Natural killer cell (primary cell): ENCODE data around the gene ADORA2B. TPM values are rescaled to one million over a fixed set of nuclear protein-coding genes. Genes with fewer than 3 reads are reported as not detected.

ENCODE experiments used
- ATAC-seq, 3 donors: fragments of 150-1000 bp in 2 of 3; fragments of 200-7000 bp in 1 of 3; cut with Tn5 transposase; 1 replicate in 1 of 3; 2 replicates in 2 of 3; pipeline ENCODE4 v1.10.0; 2021; ENCODE audit warnings: mild to moderate bottlenecking in 2 of 3, moderate library complexity in 2 of 3
- DNase-seq, 2 donors: peaks; one replicate each; pipeline versions ENCODE4 v3.0.0 to v3.0.0-alpha.2; 2013 to 2021; ENCODE audit warnings: mixed read lengths in 1 of 2
- H3K27ac ChIP-seq: one replicate; pipeline ENCODE4 v1.5.1; 2013; ENCODE audit warnings: mild to moderate bottlenecking, low read length
- H3K27me3 ChIP-seq: one replicate; pipeline ENCODE4 v1.6.1; 2013; ENCODE audit warnings: low read length; ENCODE audit not compliant: control insufficient read depth, insufficient read depth
- H3K36me3 ChIP-seq: one replicate; pipeline ENCODE4 v1.6.1; 2013; ENCODE audit warnings: low read length; ENCODE audit not compliant: control insufficient read depth, insufficient read depth
- H3K4me1 ChIP-seq: one replicate; pipeline ENCODE4 v1.6.1; 2013; ENCODE audit warnings: low read length; ENCODE audit not compliant: control insufficient read depth, insufficient read depth
- H3K4me3 ChIP-seq: one replicate; pipeline ENCODE4 v1.5.1; 2013; ENCODE audit warnings: low read length
- H3K9me3 ChIP-seq: one replicate; pipeline ENCODE4 v1.6.1; 2013; ENCODE audit warnings: low read length; ENCODE audit not compliant: control insufficient read depth, insufficient read depth
- H3K27ac Mint-ChIP-seq, 2 donors: one replicate each; pipeline ENCODE4 v1.8.0; 2022; ENCODE audit warnings: mild to moderate bottlenecking in 2 of 2, mixed read lengths in 2 of 2, moderate library complexity in 1 of 2
- H3K27me3 Mint-ChIP-seq, 2 donors: one replicate each; pipeline ENCODE4 v1.8.0; 2022; ENCODE audit warnings: low read depth in 2 of 2, mixed read lengths in 2 of 2
- H3K36me3 Mint-ChIP-seq: one replicate; pipeline ENCODE4 v1.8.0; 2022; ENCODE audit warnings: mixed read lengths
- H3K4me1 Mint-ChIP-seq, 2 donors: one replicate each; pipeline ENCODE4 v1.8.0; 2022; ENCODE audit warnings: mixed read lengths in 2 of 2
- H3K4me3 Mint-ChIP-seq: one replicate; pipeline ENCODE4 v1.8.0; 2022; ENCODE audit warnings: mild to moderate bottlenecking, moderate library complexity, mixed read lengths
- H3K9me3 Mint-ChIP-seq, 2 donors: one replicate each; pipeline ENCODE4 v1.8.0; 2022; ENCODE audit warnings: mixed read lengths in 2 of 2
- WGBS: methylation state at CpG from one replicate; pipeline ENCODE4 v1.1.7; 2013; ENCODE audit warnings: missing lambda C conversion rate; ENCODE audit not compliant: insufficient coverage; 5-methylcytosine and 5-hydroxymethylcytosine counted together
- intact Hi-C: fragments of 100-400 bp; cut with micrococcal nuclease; formaldehyde crosslinking; loops from one replicate; pipeline ENCODE4 v1.14.2; 2022
- total RNA-seq, 4 donors: library from RNA; stranded (reverse); fragments of 120-200 nt in 1 of 4; gene quantifications; one replicate each; pipeline versions ENCODE4 v1.2.3 to v1.2.4, GENCODE V29; 2013 to 2022
- TF ChIP-seq, protein P1 (sequence below): fragments of 200-600 bp; IDR thresholded peaks from one replicate; pipeline ENCODE4 v1.8.0; 2022; ENCODE audit warnings: antibody characterized with exemption

The ADORA2B gene
- total RNA-seq, 3 donors from 2014 or later (not counting 1 experiment from before 2014, with no cell fraction given) = 0.14 to 0.88 (median 0.41) TPM

DNA sequence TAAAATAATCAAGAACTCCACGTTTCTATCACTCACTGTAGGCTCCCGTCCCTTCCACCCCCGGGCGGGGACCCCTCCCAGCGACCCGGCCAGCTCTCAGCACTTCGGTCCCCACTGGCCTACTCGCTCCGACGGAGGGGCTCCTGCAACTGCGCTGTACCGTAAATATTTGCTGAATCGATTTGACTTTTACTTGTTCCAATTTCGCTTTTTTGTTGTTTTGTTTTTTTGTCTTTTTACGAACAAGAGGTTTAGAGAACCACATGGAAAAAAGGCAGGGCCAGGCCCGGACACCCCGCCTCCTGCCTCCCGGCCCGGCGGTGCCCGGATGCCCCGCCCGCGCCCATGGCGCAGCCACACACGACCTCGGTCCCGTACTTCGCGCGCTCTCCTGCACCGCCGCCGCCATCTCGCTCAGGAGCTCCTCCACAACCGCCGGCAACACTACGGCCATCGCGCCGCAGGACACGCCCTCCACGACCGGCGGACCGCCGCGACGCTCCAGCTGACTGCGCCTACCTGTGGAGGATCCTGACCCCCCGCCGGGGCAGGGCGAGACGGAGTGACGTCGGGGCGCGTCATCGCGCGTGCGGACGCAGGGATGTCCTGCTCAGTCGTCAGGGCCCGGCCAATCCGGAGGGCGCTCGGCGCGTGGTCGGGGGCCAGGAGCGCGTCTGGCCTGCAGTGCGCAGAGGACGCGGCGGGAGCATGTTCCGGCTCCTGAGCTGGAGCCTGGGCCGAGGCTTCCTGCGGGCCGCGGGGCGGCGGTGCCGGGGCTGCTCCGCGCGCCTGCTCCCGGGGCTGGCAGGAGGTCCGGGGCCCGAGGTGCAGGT, 54.4 kb downstream of the ADORA2B start, which contains the start of the genes TTC19 and ZSWIM7:
TSS of gene TTC19 (plus strand) at position 684 of the 833 bp plus-strand sequence. CDS start at position 709, 25 bp downstream.
TSS of gene ZSWIM7 (minus strand) at position 564 of the 833 bp plus-strand sequence. CDS start at position 454, 110 bp downstream.
- Histone ChIP-seq H3K36me3 (peaks cover 24% of the 10 kb centered on the region), H3K4me1 (peaks cover 17% of the 10 kb centered on the region), H3K27me3 (no peaks in the 10 kb centered on the region), H3K9me3 (no peaks in the 10 kb centered on the region), H3K27ac (peak within 1 kb of the TSS; percentile 88), H3K4me3 (peak within 1 kb of the TSS; percentile 74)
- intact Hi-C loops = no loop called here
- H3K27me3 Mint-ChIP-seq = no peaks in the 10 kb centered on the region
- H3K4me1 Mint-ChIP-seq = peaks cover 19 to 30% of the 10 kb centered on the region in 2 donors
- TF ChIP-seq, protein P1, sequence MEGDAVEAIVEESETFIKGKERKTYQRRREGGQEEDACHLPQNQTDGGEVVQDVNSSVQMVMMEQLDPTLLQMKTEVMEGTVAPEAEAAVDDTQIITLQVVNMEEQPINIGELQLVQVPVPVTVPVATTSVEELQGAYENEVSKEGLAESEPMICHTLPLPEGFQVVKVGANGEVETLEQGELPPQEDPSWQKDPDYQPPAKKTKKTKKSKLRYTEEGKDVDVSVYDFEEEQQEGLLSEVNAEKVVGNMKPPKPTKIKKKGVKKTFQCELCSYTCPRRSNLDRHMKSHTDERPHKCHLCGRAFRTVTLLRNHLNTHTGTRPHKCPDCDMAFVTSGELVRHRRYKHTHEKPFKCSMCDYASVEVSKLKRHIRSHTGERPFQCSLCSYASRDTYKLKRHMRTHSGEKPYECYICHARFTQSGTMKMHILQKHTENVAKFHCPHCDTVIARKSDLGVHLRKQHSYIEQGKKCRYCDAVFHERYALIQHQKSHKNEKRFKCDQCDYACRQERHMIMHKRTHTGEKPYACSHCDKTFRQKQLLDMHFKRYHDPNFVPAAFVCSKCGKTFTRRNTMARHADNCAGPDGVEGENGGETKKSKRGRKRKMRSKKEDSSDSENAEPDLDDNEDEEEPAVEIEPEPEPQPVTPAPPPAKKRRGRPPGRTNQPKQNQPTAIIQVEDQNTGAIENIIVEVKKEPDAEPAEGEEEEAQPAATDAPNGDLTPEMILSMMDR = no peak
- H3K27ac Mint-ChIP-seq = peak within 1 kb of the TSS; percentile 75 to 83
- peak within 1 kb of the TSS; percentile 95 for H3K4me3 Mint-ChIP-seq
- ATAC-seq (peak; percentile 87 to 94 (median 88)), DNase-seq (peak; percentile 93 to 95)
- WGBS = under 1% methylated on average over 91 of the region's 91 CpGs
- no peaks in the 10 kb centered on the region for H3K36me3 Mint-ChIP-seq
- no peaks in the 10 kb centered on the region for H3K9me3 Mint-ChIP-seq

DNA sequence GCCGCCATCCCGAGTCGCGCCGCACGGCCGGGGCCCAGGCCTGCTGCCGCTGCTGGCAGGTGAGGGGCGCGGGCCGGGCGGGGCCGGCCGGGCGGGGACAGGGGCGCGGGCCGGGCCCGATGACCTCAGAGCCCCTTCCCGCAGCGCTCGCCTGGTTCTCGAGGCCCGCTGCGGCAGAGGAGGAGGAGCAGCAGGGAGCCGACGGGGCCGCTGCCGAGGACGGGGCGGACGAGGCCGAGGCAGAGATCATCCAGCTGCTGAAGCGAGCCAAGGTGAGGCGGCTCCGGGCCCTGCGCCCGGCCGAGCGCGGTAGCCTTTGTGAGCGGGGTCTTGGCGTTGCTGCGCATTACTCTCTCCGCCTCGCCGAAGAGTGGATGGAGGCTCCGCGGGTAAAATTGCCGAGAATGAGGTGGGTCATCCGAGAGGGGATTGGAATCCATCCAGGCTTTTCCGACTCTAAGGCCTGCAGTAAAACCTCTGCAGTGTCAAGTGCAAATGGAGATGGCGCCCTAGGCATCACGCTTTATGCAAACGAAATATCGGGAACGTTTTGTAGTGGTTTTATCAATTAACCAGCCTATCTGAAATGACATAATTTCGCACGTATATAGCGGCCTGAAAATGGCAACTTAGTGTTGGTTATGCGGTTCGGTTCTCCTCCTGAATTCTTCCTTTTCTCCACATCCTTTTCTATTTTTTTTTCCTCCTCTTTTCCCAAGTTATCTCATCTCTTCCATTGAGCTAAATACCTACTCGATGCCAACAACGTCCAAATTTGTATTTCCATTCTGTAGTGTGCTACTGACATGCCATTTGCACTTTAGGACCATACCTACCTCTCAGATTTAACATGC, 55.3 kb downstream of the ADORA2B start:
- Mint-ChIP-seq H3K27ac (peak overlapping the region; percentile 75 to 83), H3K4me3 (peak overlapping the region; percentile 85), H3K36me3 (no peaks in the 10 kb centered on the region), H3K27me3 (no peaks in the 10 kb centered on the region), H3K9me3 (no peaks in the 10 kb centered on the region), H3K4me1 (peaks cover 19 to 30% of the 10 kb centered on the region in 2 donors)
- peaks cover 17% of the 10 kb centered on the region for H3K4me1 ChIP-seq
- DNase-seq = peak in 1 of 2 donors; percentile 67
- H3K9me3 ChIP-seq = no peaks in the 10 kb centered on the region
- ATAC-seq = peak in 2 of 3 donors; percentile 27 to 38
- peak overlapping the region; percentile 74 for H3K4me3 ChIP-seq
- peaks cover 32% of the 10 kb centered on the region for H3K36me3 ChIP-seq
- H3K27ac ChIP-seq = peak overlapping the region; percentile 88
- intact Hi-C loops = no loop called here
- H3K27me3 ChIP-seq = no peaks in the 10 kb centered on the region
- TF ChIP-seq, protein P1 = no peak
- WGBS = 1% methylated on average over 64 of the region's 64 CpGs

DNA sequence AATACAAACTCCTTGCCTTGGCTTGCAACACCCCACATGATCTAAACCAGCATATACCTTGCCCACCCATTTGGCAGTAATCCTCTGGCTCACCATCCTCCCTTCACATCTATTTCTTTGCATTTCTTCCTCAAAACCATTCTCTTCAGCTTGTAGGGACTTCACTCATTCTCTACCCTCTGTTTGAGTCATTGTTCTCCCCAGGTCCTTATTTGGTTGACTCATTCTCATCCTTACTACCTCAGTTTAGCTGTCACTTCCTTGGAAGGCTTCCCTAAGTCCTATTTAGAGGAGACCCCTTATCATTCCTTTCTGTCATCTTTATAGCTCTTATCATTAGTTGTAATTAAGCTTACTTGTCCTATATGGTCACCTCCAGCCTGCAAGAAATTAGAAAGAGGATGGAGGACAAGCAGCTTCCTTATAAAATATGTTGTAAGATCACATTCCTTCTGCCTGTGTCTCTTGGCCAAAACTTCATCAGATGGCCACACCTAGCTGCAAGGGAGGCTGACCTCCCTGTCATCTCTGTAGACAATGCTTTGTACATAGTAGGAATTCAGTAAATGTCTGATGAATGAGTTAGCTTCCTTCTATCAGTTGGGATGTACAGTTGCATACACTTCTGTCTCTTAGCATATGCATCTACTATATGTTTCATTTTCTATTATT, 56.4 kb downstream of the ADORA2B start:
- intact Hi-C loops = no loop called here
- H3K36me3 ChIP-seq = peaks cover 42% of the 10 kb centered on the region
- H3K27me3 ChIP-seq = no peaks in the 10 kb centered on the region
- Mint-ChIP-seq H3K9me3 (no peaks in the 10 kb centered on the region), H3K36me3 (peaks cover 3% of the 10 kb centered on the region), H3K4me3 (peak overlapping the region; percentile 85), H3K27ac (peak overlapping the region; percentile 75 to 83), H3K27me3 (no peaks in the 10 kb centered on the region), H3K4me1 (peaks cover 19 to 30% of the 10 kb centered on the region in 2 donors)
- H3K27ac ChIP-seq = no peak overlapping the region
- TF ChIP-seq, protein P1 = no peak
- H3K4me1 ChIP-seq = peaks cover 17% of the 10 kb centered on the region
- DNase-seq (no peak), ATAC-seq (no peak)
- no peaks in the 10 kb centered on the region for H3K9me3 ChIP-seq
- H3K4me3 ChIP-seq = no peak overlapping the region
